Epithelial cell of proximal tubule (primary cell): Measurements from ENCODE around the gene ROCK2. TPM values are rescaled to one million over a fixed set of nuclear protein-coding genes. Genes with fewer than 3 reads are reported as not detected.

Experiments used
- DNase-seq: peaks from one replicate; pipeline ENCODE4 v3.0.0-alpha.2; 2011; ENCODE audit warnings: low read depth
- H3K4me3 ChIP-seq: 2 replicates; pipeline ENCODE4 v1.5.1; 2011; ENCODE audit warnings: low read depth, mild to moderate bottlenecking, low read length
- CTCF ChIP-seq: conservative IDR thresholded peaks from 2 replicates; pipeline ENCODE4 v1.5.1; 2012; ENCODE audit warnings: low read depth, mild to moderate bottlenecking, low read length
- total RNA-seq: library from RNA; depleted of rRNA; stranded (reverse); fragments of >200 nt; gene quantifications from 2 replicates; pipeline ENCODE4 v1.2.3, GENCODE V29; 2015

ROCK2 gene
- total RNA-seq, 1 donor from 2014 or later, result 22.2 TPM

- no peak for TF ChIP-seq CTCF
- no peak for DNase-seq
- no peak overlapping the region for H3K4me3 ChIP-seq
These were observed 212.3 kb downstream of the ROCK2 start for GRCh38 chr2:11132036-11132671.

- DNase-seq, result no peak
- no peak for TF ChIP-seq CTCF
- H3K4me3 ChIP-seq, result no peak overlapping the region
These were observed 213.1 kb downstream of the ROCK2 start for GRCh38 chr2:11131166-11131920.

Other genes starting within 250 kb of the ROCK2 start
- 19.4 and 58.2 TPM in 2 replicates for gene SLC66A3, start 189.2 kb downstream of the ROCK2 start, total RNA-seq
- 11.0 and 16.0 TPM in 2 replicates for gene E2F6, start 121.5 kb upstream of the ROCK2 start, total RNA-seq
- gene GREB1, start 189.4 kb upstream of the ROCK2 start, total RNA-seq, result 0.07 and 0.12 TPM in 2 replicates